GM18909 (cell line): ENCODE results near the gene KCNA3.
"Not testable (repeated sequence)": the region's sequence is repeated elsewhere in the genome, so short reads cannot be mapped to it uniquely, and the experiment has no call there.

Experiments
- ATAC-seq: cut with Tn5 transposase; IDR thresholded peaks from one replicate; pipeline ENCODE4 v1.9.1; 2021; ENCODE audit warnings: mild to moderate bottlenecking; ENCODE audit not compliant: unreplicated experiment, poor library complexity

Gene KCNA3

GRCh38 chr1:110680036-110680735, 5.4 kb upstream of the KCNA3 start:
- ATAC-seq = no peak

- no peak for ATAC-seq
These were observed 2.8 kb upstream of the KCNA3 start for GRCh38 chr1:110677526-110677925.

- no peak for ATAC-seq
These were observed 2.2 kb upstream of the KCNA3 start for GRCh38 chr1:110676970-110677369.

DNA sequence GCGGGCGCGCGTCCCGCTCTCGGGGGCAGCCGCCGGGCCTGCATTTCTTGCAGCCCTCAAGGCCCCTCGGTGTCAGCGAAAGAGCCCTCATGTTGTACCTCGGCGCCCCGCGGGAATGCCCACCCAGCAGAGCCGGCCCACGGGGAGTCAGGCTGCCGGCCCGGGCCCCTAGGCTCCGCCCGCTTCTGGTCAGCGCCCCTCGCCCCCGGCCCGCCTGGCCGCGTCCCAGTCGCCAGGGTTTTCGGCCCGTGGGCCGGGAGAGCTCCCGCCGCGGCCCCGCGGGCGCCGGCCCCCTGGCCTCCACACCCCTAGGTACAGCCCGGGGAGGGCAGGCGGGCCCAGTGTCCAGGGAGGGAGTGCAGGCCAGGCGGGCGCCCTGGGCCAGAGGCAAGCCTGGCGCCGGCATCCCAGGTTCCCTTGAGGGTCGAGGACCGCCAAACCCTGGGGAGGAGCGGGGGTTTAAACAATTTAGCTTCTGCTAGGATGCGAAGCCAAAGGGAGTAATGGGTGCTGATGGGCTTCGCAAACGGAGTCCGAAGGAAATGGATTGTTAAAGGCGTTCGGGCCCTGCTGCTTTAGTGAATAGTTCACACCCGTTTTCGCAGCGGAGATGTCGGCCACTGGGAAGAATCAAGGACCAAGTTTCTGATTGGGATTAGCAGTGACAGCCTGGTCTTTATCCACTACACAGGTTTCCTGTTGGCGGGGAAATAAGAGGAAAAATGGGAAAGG, 486 bp upstream of the KCNA3 start:
- ATAC-seq = no peak

- no peak for ATAC-seq
These were observed 869 bp downstream of the KCNA3 start for GRCh38 chr1:110673805-110674336.

DNA sequence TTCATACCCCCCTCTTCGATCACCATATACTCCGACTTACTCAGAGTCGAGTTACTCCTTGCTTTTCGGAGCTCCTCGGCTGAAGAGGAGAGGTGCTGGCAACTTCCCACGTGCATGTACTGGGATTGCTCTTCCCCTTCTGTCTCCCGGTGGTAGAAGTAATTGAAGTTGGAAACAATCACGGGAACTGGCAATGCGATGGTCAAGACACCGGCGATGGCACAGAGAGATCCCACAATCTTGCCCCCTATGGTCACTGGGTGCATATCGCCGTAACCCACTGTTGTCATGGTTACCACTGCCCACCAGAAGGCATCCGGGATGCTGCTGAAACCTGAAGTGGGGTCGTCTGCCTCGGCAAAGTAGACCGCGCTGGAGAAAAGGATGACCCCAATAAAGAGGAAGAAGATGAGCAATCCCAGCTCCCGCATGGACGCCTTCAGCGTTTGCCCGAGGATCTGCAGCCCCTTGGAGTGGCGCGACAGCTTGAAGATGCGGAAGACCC, 1.5 kb downstream of the KCNA3 start:
- no peak for ATAC-seq

DNA sequence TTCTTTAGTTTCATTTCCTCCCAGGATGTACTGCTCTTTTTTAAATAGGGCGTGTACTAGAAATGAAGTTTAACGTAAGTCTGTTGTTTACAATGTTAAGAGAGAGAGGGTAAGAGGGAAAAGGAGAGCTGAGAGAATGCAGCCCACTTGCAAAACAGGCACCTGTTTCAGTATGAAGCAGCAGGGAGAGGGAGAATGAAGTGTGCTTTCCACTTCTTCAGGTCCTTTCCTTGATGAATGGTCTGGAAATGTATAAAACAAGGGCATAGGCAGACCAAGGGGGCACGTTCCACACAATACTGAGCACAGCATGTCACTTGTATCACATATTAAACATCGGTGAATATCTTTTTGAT, 2.0 kb downstream of the KCNA3 start:
- peak; percentile 66 for ATAC-seq

- no peak for ATAC-seq
These were observed 2.6 kb downstream of the KCNA3 start for GRCh38 chr1:110672001-110672752.

DNA sequence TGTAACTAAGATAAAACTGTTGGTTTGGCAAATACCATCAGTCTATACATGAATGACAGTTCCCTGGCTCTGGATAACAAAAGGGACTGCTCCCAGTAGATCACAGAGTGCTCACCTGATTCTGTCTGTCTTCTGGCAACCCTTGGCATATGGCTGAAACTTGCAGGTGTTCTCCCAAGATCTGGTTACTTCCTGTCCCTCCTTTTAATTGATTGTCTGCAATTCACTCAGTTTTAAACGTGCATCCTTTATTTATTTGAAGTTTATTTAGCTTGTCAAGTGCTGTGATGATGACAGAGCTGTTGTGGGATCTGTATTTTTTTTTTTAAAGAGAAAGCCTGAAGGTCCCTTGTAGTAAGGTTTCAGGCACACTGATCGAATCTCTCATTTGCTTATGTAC, 3.4 kb downstream of the KCNA3 start:
- ATAC-seq = no peak

GRCh38 chr1:110668549-110668948, 6.2 kb downstream of the KCNA3 start:
- no peak for ATAC-seq

- no peak for ATAC-seq
These were observed 7.0 kb downstream of the KCNA3 start for GRCh38 chr1:110667776-110668175.

GRCh38 chr1:110663241-110663640, 11.5 kb downstream of the KCNA3 start:
- no peak for ATAC-seq

GRCh38 chr1:110659559-110659958, 15.2 kb downstream of the KCNA3 start:
- ATAC-seq = not testable (repeated sequence)

DNA sequence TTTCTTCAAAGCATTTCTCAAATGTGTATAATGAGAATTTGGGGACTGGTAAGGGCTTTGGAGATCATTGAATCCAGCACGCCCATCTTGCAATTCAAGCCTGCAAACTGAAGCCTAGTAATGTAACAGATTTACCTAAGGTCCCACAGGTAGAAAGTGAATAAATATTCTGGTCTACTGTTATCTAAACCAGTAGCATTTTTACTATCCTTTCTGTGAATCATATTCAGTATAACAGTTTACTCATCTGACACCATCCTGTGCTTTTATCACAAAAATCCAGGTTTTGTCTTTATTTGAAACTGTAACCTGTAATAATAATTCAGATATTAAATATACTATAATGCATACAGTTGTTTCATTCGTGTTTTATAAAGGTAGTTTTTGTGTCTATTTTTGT, 17.4 kb downstream of the KCNA3 start:
- no peak for ATAC-seq

GRCh38 chr1:110650609-110651008, 24.1 kb downstream of the KCNA3 start:
- ATAC-seq = no peak

DNA sequence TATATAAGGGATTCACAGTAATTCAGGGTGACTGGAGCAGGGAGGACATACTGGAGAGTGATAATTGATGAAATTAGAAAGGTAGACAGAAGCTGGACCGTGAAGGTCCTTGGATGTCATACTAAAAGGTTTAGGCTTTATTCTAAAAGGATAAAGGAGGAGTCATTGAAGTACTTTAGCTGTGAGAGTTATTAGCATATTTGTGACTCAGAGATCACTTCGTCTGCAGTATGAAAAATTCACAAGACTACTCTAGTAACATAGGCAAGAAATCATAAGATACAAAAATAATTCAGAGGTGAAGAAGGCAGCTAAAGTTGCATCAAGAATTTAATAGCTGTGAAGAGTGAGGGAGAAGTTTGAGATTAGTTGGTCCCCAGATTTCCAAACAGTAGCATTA, 26.3 kb downstream of the KCNA3 start:
- no peak for ATAC-seq

GRCh38 chr1:110647254-110647891, 27.4 kb downstream of the KCNA3 start:
- ATAC-seq = no peak

GRCh38 chr1:110645821-110646735, 28.7 kb downstream of the KCNA3 start:
- ATAC-seq = no peak

- ATAC-seq = no peak
These were observed 29.5 kb downstream of the KCNA3 start for GRCh38 chr1:110645211-110645610.
